8988T (cell line): ENCODE measurements around the gene EP300.

Experiments used
- DNase-seq: peaks from one replicate; pipeline ENCODE4 v3.0.0; 2011

The EP300 gene

DNA sequence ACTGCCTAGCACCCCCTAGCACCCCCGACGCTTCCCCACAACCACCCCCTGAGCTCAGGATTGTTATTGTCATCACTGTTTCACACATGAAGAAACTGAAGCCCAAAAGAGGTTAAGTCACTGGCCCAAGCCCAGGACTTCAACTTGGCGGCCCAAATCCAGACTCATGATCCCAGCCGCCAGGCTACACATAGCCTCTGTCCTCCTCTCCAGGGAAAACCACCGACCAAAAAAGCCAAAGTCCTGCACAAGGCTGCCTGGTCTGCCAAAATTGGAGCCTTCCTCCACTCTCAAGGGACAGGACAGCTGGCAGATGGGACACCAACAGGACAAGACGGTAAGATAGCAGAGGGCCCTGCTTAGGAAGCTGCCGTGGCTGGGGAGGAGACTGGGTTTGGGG is 123.5 kb downstream of the EP300 start:
- no peak for DNase-seq

DNA sequence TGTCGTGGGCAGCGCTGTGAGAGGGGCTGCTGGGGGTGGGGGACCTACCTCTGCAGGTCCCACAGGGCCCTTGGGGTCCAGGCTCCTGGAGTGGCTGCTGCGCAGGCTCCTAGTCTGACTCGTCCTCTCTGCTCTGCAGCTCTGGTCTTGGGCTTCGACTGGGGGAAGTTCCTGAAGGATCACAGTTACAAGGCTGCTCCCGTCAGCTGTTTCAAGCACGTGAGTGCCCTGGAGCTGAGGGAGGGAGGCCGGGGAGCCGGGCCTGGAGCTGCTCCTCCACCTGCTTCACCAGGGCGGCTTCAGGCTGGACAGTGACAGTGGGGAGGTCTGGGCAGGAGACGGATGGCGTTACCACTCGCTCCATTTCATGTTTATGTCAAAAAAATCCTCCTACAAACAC is 124.6 kb downstream of the EP300 start:
- DNase-seq: no peak

DNA sequence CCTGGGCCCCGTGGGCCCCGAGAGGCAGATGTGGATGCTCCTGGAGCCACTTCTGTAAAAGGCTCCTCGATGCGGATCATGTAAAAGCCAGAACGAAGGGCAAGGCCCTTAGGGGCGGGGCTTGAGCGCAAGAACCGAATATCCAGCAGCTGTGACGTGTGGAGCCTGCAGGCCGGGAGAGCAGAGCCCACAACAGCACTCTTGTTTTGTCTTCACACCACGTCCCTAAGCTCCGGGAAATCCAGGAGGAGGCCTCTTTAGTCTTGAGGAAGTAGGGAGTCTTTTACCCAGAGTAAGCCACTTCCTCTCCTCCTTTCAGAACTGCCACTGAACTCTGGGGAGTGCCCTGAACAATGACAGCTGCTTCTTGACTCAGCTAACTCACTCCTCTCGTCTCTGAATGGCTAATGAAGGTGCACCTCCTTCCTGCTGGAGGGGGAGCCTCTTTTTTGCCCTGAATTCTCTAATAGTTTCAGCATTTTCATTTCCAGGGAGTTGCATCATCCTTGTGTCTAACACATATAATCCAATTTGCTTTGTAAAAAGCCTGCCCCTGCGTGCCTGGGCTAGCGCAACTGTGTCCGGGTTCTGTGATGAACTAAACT is 125.3 kb downstream of the EP300 start:
- DNase-seq: no peak

DNA sequence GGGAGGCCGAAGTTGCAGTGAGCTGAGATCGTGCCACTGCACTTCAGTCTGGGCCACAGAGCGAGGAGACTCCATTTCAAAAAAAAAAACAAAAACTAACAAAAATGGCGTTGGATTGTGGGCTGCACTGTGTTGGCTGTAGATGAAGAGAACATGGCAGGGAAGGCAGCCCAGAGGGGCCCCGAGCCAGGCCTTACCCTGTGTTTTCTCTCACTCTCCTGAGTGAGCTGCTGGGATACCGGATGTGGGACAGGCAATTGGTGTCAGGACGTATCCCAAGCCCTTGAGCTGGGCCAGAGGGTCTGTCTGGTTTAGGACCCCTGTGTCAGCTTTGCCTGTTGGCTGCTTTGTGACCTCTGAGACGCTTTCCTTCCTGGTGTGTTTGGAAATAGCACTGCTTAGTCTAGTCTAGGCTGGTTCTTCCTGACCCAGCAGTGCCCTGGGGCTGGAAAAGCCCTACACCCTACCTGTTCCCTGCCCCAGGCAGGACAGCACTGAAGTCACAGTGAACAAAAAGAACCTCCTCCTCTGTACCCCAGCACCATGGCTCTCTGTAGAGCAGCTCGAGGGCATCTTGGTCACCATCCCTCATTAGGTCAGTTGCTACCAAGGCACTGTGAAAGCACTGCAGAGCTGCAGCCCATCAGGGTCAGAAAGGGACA is 130.6 kb downstream of the EP300 start:
- DNase-seq: no peak

DNA sequence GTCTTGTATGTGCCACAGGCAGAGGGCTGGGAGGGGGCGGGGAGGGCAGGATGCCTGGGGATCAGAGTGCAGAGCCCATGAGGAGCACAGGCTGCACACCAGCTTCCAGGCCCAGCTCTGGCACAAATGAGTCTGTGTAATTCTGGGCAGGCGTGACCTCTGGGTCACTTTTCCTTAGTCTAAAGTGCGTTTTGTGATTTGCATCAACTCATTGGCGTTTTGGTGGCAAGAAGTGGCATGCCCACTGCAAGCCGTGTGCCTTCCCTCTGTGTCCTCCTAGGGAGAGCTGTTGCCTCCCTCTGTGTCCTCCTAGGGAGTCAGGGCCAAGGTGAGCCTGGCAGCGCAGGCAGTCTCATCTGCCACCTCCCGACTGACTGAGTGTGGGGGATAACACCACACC is 131.1 kb downstream of the EP300 start:
- DNase-seq: no peak

DNA sequence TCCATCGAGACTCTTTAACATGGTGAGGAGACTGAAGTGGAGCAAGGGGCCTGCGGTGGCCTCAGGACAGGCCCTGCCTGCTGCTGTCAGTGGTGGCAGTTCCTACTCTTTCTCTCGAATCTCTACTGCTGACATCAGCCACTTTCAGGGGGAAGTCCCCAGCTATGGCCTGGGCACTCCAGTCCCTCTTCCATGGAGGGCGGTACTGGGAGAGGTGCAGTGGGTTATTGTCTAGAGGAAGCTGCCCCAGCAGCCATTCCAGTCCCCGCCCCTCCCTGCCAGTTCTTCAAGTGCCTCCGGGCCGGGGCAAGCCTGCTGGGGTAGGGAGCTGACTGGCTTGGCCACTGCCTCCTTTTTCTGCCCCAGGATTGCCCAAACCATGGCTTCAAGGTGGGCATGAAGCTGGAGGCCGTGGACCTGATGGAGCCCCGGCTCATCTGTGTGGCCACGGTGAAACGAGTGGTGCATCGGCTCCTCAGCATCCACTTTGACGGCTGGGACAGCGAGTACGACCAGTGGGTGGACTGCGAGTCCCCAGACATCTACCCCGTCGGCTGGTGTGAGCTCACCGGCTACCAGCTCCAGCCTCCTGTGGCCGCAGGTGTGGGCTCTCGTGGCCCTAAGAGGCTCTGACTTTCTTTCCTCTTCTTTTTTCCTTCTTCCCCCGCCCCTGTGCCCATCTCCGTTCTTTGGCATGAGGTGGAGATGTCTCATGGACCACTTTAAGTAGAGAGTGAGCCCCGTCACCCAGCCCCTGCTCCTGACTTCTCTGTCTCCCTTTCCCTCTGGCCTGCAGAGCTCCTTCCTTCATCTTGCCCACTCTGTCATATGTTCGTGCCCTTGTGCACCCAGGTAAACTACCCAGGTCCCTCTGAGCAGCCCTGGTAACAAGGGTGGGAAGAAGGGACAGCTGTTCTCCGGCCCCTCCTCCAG is 134.6 kb downstream of the EP300 start:
- no peak for DNase-seq

DNA sequence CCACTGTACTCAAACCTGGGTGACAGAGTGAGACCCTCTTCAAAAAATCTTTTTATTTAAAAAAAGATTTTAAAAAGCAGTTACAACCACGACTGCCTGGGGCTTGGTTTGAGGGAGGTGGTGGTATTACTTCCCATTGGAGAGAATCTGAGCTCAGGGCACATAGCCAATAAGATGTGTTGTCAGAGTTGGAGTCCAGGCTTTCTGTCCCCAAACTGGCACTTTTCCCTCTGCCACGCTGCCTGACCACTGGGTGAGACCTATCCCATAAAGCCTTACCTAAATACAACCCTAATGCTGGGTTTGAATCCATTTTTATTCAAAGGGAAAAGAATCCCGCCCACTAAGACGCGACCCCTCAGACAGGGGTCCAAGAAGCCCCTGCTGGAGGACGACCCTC is 136.8 kb downstream of the EP300 start:
- no peak for DNase-seq
